SK-N-SH (cell line): ENCODE measurements around the gene TTC17. TPM values are rescaled to one million over a fixed set of nuclear protein-coding genes. Genes with fewer than 3 reads are reported as not detected.

Experiments used
- CTCF ChIA-PET: fragments of 300-600, 350-600 bp; formaldehyde crosslinking; extraction: SDS; loops from one replicate; lab custom pipeline; 2021; lab: Yijun Ruan, JAX
- POLR2A ChIA-PET: fragments of 350-600 bp; sonication (Branson Sonifier 250); formaldehyde crosslinking; extraction: SDS; loops from one replicate; lab custom pipeline; 2020; ENCODE audit warnings: antibody characterized with exemption, inconsistent platforms; lab: Yijun Ruan, JAX
- DNase-seq: peaks from one replicate; pipeline ENCODE4 v3.0.0; 2012
- H2AFZ ChIP-seq: fragments of 200-600 bp; sonication (generic); 2 replicates; pipeline ENCODE4 v1.8.1; 2016; ENCODE audit warnings: antibody characterized with exemption, mild to moderate bottlenecking, low read depth
- H3F3A ChIP-seq: fragments of 200-600 bp; sonication (generic); replicated peaks from 2 replicates; pipeline ENCODE3; 2016; ENCODE audit warnings: antibody characterized with exemption, mild to moderate bottlenecking; ENCODE audit not compliant: insufficient read depth
- H3K27ac ChIP-seq, 2 experiments: fragments of 200-500 bp in 1 of 2; fragments of 200-600 bp in 1 of 2; sonication (Bioruptor generic) in 1 of 2; sonication (generic), shearing (Covaris generic) in 1 of 2; 2 replicates each; pipeline versions ENCODE4 v1.5.1 to v1.6.1; 2014 to 2016; ENCODE audit warnings: low read depth in 2 of 2, inconsistent platforms in 1 of 2, low read length in 1 of 2, mild to moderate bottlenecking in 1 of 2, mixed read lengths in 1 of 2
- H3K27me3 ChIP-seq: fragments of 200-600 bp; sonication (generic), shearing (Covaris generic); 2 replicates; pipeline ENCODE4 v1.6.1; 2016; ENCODE audit warnings: mixed run types; ENCODE audit not compliant: insufficient read depth
- H3K36me3 ChIP-seq, 2 experiments: fragments of 200-500 bp in 1 of 2; fragments of 200-600 bp in 1 of 2; sonication (Bioruptor generic) in 1 of 2; sonication (generic) in 1 of 2; replicated peaks in 1 of 2; 2 replicates each; pipeline versions ENCODE3 to v1.5.1; 2014 to 2016; ENCODE audit warnings: low read length in 1 of 2, mild to moderate bottlenecking in 1 of 2; ENCODE audit not compliant: insufficient read depth in 2 of 2, control insufficient read depth in 1 of 2
- H3K4me1 ChIP-seq, 2 experiments: fragments of 200-500 bp in 1 of 2; fragments of 200-600 bp in 1 of 2; sonication (Bioruptor generic) in 1 of 2; sonication (generic), shearing (Covaris generic) in 1 of 2; 2 replicates each; pipeline versions ENCODE4 v1.5.1 to v1.6.1; 2014 to 2016; ENCODE audit warnings: low read depth in 1 of 2, low read length in 1 of 2, mixed run types in 1 of 2; ENCODE audit not compliant: insufficient read depth in 2 of 2, control insufficient read depth in 1 of 2
- H3K4me2 ChIP-seq: fragments of 200-600 bp; sonication (generic), shearing (Covaris generic); 2 replicates; pipeline ENCODE4 v1.6.1; 2017; ENCODE audit warnings: mixed run types
- H3K4me3 ChIP-seq, 2 experiments: fragments of 200-500 bp in 1 of 2; fragments of 200-600 bp in 1 of 2; sonication (Bioruptor generic) in 1 of 2; sonication (generic), shearing (Covaris generic) in 1 of 2; 2 replicates each; pipeline versions ENCODE4 v1.5.1 to v1.8.1; 2014 to 2016; ENCODE audit warnings: low read depth in 2 of 2, inconsistent platforms in 1 of 2, low read length in 1 of 2, mild to moderate bottlenecking in 1 of 2, mixed read lengths in 1 of 2, moderate library complexity in 1 of 2
- H3K79me2 ChIP-seq: fragments of 200-600 bp; sonication (generic); 2 replicates; pipeline ENCODE4 v1.8.1; 2017; ENCODE audit warnings: mild to moderate bottlenecking; ENCODE audit not compliant: insufficient read depth
- H3K9ac ChIP-seq: fragments of 200-600 bp; sonication (generic); 2 replicates; pipeline ENCODE4 v1.6.1; 2017; ENCODE audit warnings: mixed run types
- H3K9me2 ChIP-seq: fragments of 200-600 bp; sonication (generic); 2 replicates; pipeline ENCODE4 v1.6.1; 2017; ENCODE audit warnings: mixed run types
- H3K9me3 ChIP-seq: fragments of 200-600 bp; sonication (generic); 2 replicates; pipeline ENCODE4 v1.6.1; 2017; ENCODE audit warnings: mixed run types, mild to moderate bottlenecking, moderate library complexity
- H4K20me1 ChIP-seq: fragments of 200-600 bp; sonication (generic); 2 replicates; pipeline ENCODE4 v1.6.1; 2017; ENCODE audit warnings: mild to moderate bottlenecking, mixed run types; ENCODE audit not compliant: insufficient read depth
- CHD2 ChIP-seq: fragments of 150-350 bp; IDR thresholded peaks from 2 replicates; pipeline ENCODE4 v1.6.1; 2018; ENCODE audit warnings: low read length; ENCODE audit not compliant: partially characterized antibody
- ELF1 ChIP-seq: IDR thresholded peaks from 2 replicates; pipeline ENCODE4 v1.4.0; 2012
- EZH2phosphoT487 ChIP-seq: fragments of 200-600 bp; sonication (generic); IDR thresholded peaks from 2 replicates; pipeline ENCODE4 v1.6.1; 2017; ENCODE audit warnings: low read depth, mixed run types, mild to moderate bottlenecking, antibody characterized with exemption, moderate library complexity, borderline replicate concordance
- FOSL2 ChIP-seq: IDR thresholded peaks from 2 replicates; pipeline ENCODE4 v1.4.0; 2012; ENCODE audit warnings: low read depth, mild to moderate bottlenecking, moderate library complexity, borderline replicate concordance
- FOXJ3 ChIP-seq: sonication (generic); formaldehyde crosslinking; IDR thresholded peaks from 2 replicates; pipeline ENCODE4 v1.5.1; 2020; ENCODE audit warnings: mild to moderate bottlenecking, missing genetic modification reagents
- FOXM1 ChIP-seq: IDR thresholded peaks from 2 replicates; pipeline ENCODE4 v1.4.0; 2012; ENCODE audit warnings: low read depth, mild to moderate bottlenecking
- GABPA ChIP-seq: IDR thresholded peaks from 2 replicates; pipeline ENCODE4 v1.4.0; 2012; ENCODE audit warnings: low read depth, mild to moderate bottlenecking
- GATA2 ChIP-seq: sonication (generic); formaldehyde crosslinking; IDR thresholded peaks from 2 replicates; pipeline ENCODE4 v1.5.0; 2020; ENCODE audit warnings: mild to moderate bottlenecking, missing genetic modification reagents
- JUND ChIP-seq: IDR thresholded peaks from 2 replicates; pipeline ENCODE4 v1.4.0; 2012
- MEF2A ChIP-seq: IDR thresholded peaks from 2 replicates; pipeline ENCODE4 v1.4.0; 2012; ENCODE audit warnings: low read depth, borderline replicate concordance
- MXI1 ChIP-seq: IDR thresholded peaks from 2 replicates; pipeline ENCODE4 v1.6.1; 2012; ENCODE audit warnings: mild to moderate bottlenecking, low read depth, low read length, improper control_type of control experiment
- NFIC ChIP-seq: IDR thresholded peaks from 2 replicates; pipeline ENCODE4 v1.4.0; 2012; ENCODE audit warnings: borderline replicate concordance
- NRF1 ChIP-seq: IDR thresholded peaks from 2 replicates; pipeline ENCODE4 v1.6.1; 2012; ENCODE audit warnings: low read depth, mild to moderate bottlenecking, low read length
- POLR2AphosphoS5 ChIP-seq: IDR thresholded peaks from 2 replicates; pipeline ENCODE4 v1.6.1; 2012; ENCODE audit warnings: low read depth, low read length
- RAD21 ChIP-seq: IDR thresholded peaks from 2 replicates; pipeline ENCODE4 v1.6.1; 2012; ENCODE audit warnings: mild to moderate bottlenecking, low read length
- RCOR1 ChIP-seq: fragments of 150-350 bp; IDR thresholded peaks from 2 replicates; pipeline ENCODE4 v1.6.1; 2017; ENCODE audit warnings: antibody characterized with exemption, low read length
- REST ChIP-seq: IDR thresholded peaks from 2 replicates; pipeline ENCODE4 v1.6.1; 2012; ENCODE audit warnings: mild to moderate bottlenecking, low read depth, low read length, moderate library complexity
- RFX5 ChIP-seq: IDR thresholded peaks from 2 replicates; pipeline ENCODE4 v1.6.1; 2012; ENCODE audit warnings: mild to moderate bottlenecking, improper control_type of control experiment, low read length
- RXRA ChIP-seq: IDR thresholded peaks from 2 replicates; pipeline ENCODE4 v1.4.0; 2012; ENCODE audit warnings: low read depth, mild to moderate bottlenecking, borderline replicate concordance
- SIN3A ChIP-seq: IDR thresholded peaks from 2 replicates; pipeline ENCODE4 v1.6.1; 2012; ENCODE audit warnings: low read depth, mild to moderate bottlenecking, low read length, moderate library complexity, borderline replicate concordance
- SMC3 ChIP-seq: IDR thresholded peaks from 2 replicates; pipeline ENCODE4 v1.6.1; 2012; ENCODE audit warnings: low read depth, low read length, improper control_type of control experiment
- TEAD4 ChIP-seq: IDR thresholded peaks from 2 replicates; pipeline ENCODE4 v1.4.0; 2012; ENCODE audit warnings: mild to moderate bottlenecking, borderline replicate concordance; ENCODE audit not compliant: insufficient read depth
- YY1 ChIP-seq: IDR thresholded peaks from 2 replicates; pipeline ENCODE4 v1.4.0; 2012; ENCODE audit warnings: low read depth, mild to moderate bottlenecking
- WGBS: methylation state at CpG from one replicate; pipeline ENCODE4 v1.1.6; 2017; ENCODE audit warnings: low lambda C conversion rate; 5-methylcytosine and 5-hydroxymethylcytosine counted together
- polyA plus RNA-seq, 3 experiments: library from polyadenylated mRNA; depleted of rRNA; stranded (reverse); fragments of >200 nt; gene quantifications; 2 replicates each; pipeline ENCODE4 v1.2.3, GENCODE V29; 2012

TTC17 gene
- polyA plus RNA-seq, 1 of the 3 experiments (the other 2 are of a cell fraction) = 66.0 TPM

DNA sequence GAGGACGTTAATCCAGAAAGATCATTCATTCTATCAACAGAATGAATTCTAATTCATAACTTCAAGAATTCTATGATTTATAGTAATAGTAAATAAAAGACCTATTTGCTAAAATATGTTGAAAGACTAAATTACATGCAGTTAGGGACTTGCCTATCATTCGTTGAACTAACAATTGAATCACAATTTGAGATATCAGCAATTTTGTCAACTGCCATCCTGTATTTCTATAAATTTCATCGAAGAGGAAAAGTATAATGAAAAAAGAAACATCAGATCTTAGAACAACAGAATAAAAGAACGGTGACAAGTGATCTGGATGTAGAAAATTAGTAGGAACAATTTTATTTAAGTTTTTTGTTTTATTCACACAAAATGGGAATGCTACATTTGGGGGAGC lies 4.4 kb upstream of the TTC17 start:
- ChIA-PET POLR2A (no interaction called here), CTCF (interaction anchor here (0.7 kb wide), 1 partner anchor 44 kb away, joined by 4 read pairs; no protein-coding TSS in a partner anchor)
- Histone ChIP-seq H3K4me2 (no peak overlapping the region), H3K36me3 (no peaks in the 10 kb centered on the region), H3F3A (no peaks in the 10 kb centered on the region), H4K20me1 (no peaks in the 10 kb centered on the region), H3K9ac (no peak overlapping the region), H3K4me1 (peaks cover 4 to 5% of the 10 kb centered on the region in 2 experiments; a peak in 2 of 4 replicates), H3K27ac (no peak overlapping the region), H3K79me2 (peaks cover 5% of the 10 kb centered on the region; the same call in 1 of the 2 replicates), H3K27me3 (no peaks in the 10 kb centered on the region), H3K9me3 (no peaks in the 10 kb centered on the region), H3K4me3 (no peak overlapping the region), H2AFZ (no peak overlapping the region), H3K9me2 (no peaks in the 10 kb centered on the region)
- 72% methylated on average over 4 of the region's 4 CpGs for WGBS
- TF ChIP-seq REST (no peak), ELF1 (no peak), MXI1 (no peak), FOXM1 (no peak), MEF2A (no peak), FOXJ3 (CRISPR knock-in tag) (no peak), TEAD4 (no peak), RFX5 (no peak), POLR2AphosphoS5 (no peak), GABPA (no peak), RXRA (no peak), FOSL2 (no peak), RCOR1 (no peak)
- no peak for DNase-seq

- CTCF ChIA-PET = no interaction called here
- Histone ChIP-seq H3K9me3 (no peaks in the 10 kb centered on the region), H2AFZ (no peak overlapping the region), H3K27me3 (no peaks in the 10 kb centered on the region), H3K79me2 (peaks cover 25% of the 10 kb centered on the region), H3K4me1 (peaks cover 15 to 16% of the 10 kb centered on the region in 2 experiments; a peak in 3 of 4 replicates), H3K4me2 (no peak overlapping the region), H3F3A (no peaks in the 10 kb centered on the region), H3K9me2 (no peaks in the 10 kb centered on the region), H3K27ac (no peak overlapping the region), H3K9ac (no peak overlapping the region), H3K4me3 (no peak overlapping the region), H4K20me1 (peaks cover 17% of the 10 kb centered on the region), H3K36me3 (no peaks in the 10 kb centered on the region)
- DNase-seq = no peak
- POLR2A ChIA-PET = no interaction called here
- no peak for TF ChIP-seq EZH2phosphoT487
- TF ChIP-seq NRF1 = no peak
- no peak for TF ChIP-seq SIN3A
- TF ChIP-seq MEF2A = no peak
- no peak for TF ChIP-seq FOSL2
- TF ChIP-seq RAD21 = no peak
- TF ChIP-seq YY1 = no peak
- no peak for TF ChIP-seq RCOR1
- no peak for TF ChIP-seq RXRA
- TF ChIP-seq GATA2 (CRISPR knock-in tag) = no peak
- TF ChIP-seq FOXM1 = no peak
- TF ChIP-seq MXI1 = no peak
- TF ChIP-seq REST = no peak
- TF ChIP-seq CHD2 = no peak
- TF ChIP-seq SMC3 = no peak
- TF ChIP-seq GABPA = no peak
- no peak for TF ChIP-seq JUND
- no peak for TF ChIP-seq NFIC
Measured at GRCh38 chr11:43356336-43356735, 2.4 kb upstream of the TTC17 start.
